Mesenchymal stem cell (in vitro differentiated cells and primary cell): ENCODE measurements around the gene BCAP29.
"Not testable (repeated sequence)": the region's sequence is repeated elsewhere in the genome, so short reads cannot be mapped to it uniquely, and the experiment has no call there.

Experiments
- DNase-seq: peaks from one replicate; pipeline ENCODE4 v3.0.0-alpha.2; 2013
- H2AFZ ChIP-seq: one replicate; pipeline ENCODE4 v1.6.1; 2013; ENCODE audit warnings: low read depth, mild to moderate bottlenecking, control low read depth, inconsistent platforms, low read length, moderate library complexity
- H2AK5ac ChIP-seq: 2 replicates; pipeline ENCODE4 v1.6.1; 2013; ENCODE audit warnings: low read length, moderate library complexity, mild to moderate bottlenecking, inconsistent platforms; ENCODE audit not compliant: severe bottlenecking
- H2BK120ac ChIP-seq: one replicate; pipeline ENCODE4 v1.6.1; 2013; ENCODE audit warnings: low read depth, mild to moderate bottlenecking, inconsistent platforms, low read length, moderate library complexity
- H2BK12ac ChIP-seq, 2 experiments: one replicate each; pipeline ENCODE4 v1.6.1; 2013; ENCODE audit warnings: inconsistent platforms in 2 of 2, low read length in 2 of 2, mild to moderate bottlenecking in 2 of 2, moderate library complexity in 2 of 2, control low read depth in 1 of 2
- H2BK15ac ChIP-seq: one replicate; pipeline ENCODE4 v1.6.1; 2013; ENCODE audit warnings: mild to moderate bottlenecking, low read depth, inconsistent platforms; ENCODE audit not compliant: poor library complexity, severe bottlenecking
- H2BK5ac ChIP-seq: 2 replicates; pipeline ENCODE4 v1.6.1; 2013; ENCODE audit warnings: low read depth, mild to moderate bottlenecking, low read length, control low read depth, inconsistent platforms; ENCODE audit not compliant: poor library complexity, severe bottlenecking
- H3K14ac ChIP-seq, 2 experiments: one replicate each; pipeline ENCODE4 v1.6.1; 2013; ENCODE audit warnings: inconsistent platforms in 2 of 2, low read length in 2 of 2, control low read depth in 1 of 2, mild to moderate bottlenecking in 1 of 2, moderate library complexity in 1 of 2
- H3K18ac ChIP-seq, 2 experiments: one replicate each; pipeline ENCODE4 v1.6.1; 2013; ENCODE audit warnings: inconsistent platforms in 2 of 2, low read length in 2 of 2, control low read depth in 1 of 2, low read depth in 1 of 2, mild to moderate bottlenecking in 1 of 2
- H3K23ac ChIP-seq, 2 experiments: one replicate each; pipeline ENCODE4 v1.6.1; 2013; ENCODE audit warnings: inconsistent platforms in 2 of 2, low read length in 2 of 2, mild to moderate bottlenecking in 2 of 2, moderate library complexity in 2 of 2, control low read depth in 1 of 2
- H3K27ac ChIP-seq: 2 replicates; pipeline ENCODE4 v1.5.1; 2013; ENCODE audit warnings: mild to moderate bottlenecking, moderate library complexity, low read length, control low read depth, inconsistent platforms; ENCODE audit not compliant: poor library complexity, severe bottlenecking
- H3K27me3 ChIP-seq, 2 experiments: 2 replicates each; pipeline versions ENCODE4 v1.6.1 to v1.7.0; 2013; ENCODE audit warnings: low read length in 2 of 2, mild to moderate bottlenecking in 2 of 2, moderate library complexity in 2 of 2, control low read depth in 1 of 2, inconsistent platforms in 1 of 2; ENCODE audit not compliant: control insufficient read depth in 1 of 2, insufficient read depth in 1 of 2
- H3K36me3 ChIP-seq, 2 experiments: 2 replicates each; pipeline versions ENCODE4 v1.6.1 to v1.7.0; 2013; ENCODE audit warnings: low read length in 2 of 2, control low read depth in 1 of 2, inconsistent platforms in 1 of 2, low read depth in 1 of 2, mild to moderate bottlenecking in 1 of 2; ENCODE audit not compliant: insufficient read depth in 2 of 2, control insufficient read depth in 1 of 2
- H3K4ac ChIP-seq, 2 experiments: one replicate each; pipeline ENCODE4 v1.6.1; 2013; ENCODE audit warnings: inconsistent platforms in 2 of 2, low read length in 2 of 2, mild to moderate bottlenecking in 2 of 2, moderate library complexity in 2 of 2, control low read depth in 1 of 2, low read depth in 1 of 2
- H3K4me1 ChIP-seq: 2 replicates; pipeline ENCODE4 v1.6.1; 2013; ENCODE audit warnings: low read depth, low read length, control low read depth; ENCODE audit not compliant: control insufficient read depth, insufficient read depth
- H3K4me2 ChIP-seq: 2 replicates; pipeline ENCODE4 v1.6.1; 2013; ENCODE audit warnings: low read length, mild to moderate bottlenecking, inconsistent platforms; ENCODE audit not compliant: poor library complexity, severe bottlenecking
- H3K4me3 ChIP-seq, 2 experiments: 2 replicates each; pipeline versions ENCODE4 v1.5.1 to v1.7.0; 2013; ENCODE audit warnings: low read length in 2 of 2, mild to moderate bottlenecking in 2 of 2, control low read depth in 1 of 2, low read depth in 1 of 2; ENCODE audit not compliant: insufficient read depth in 1 of 2
- H3K79me1 ChIP-seq: replicated peaks from 2 replicates; pipeline ENCODE4 v1.6.1; 2013; ENCODE audit warnings: mild to moderate bottlenecking, control low read depth, low read length, inconsistent platforms; ENCODE audit not compliant: poor library complexity, severe bottlenecking
- H3K9ac ChIP-seq: 2 replicates; pipeline ENCODE4 v1.7.0; 2013; ENCODE audit warnings: mild to moderate bottlenecking, low read length, moderate library complexity
- H3K9me3 ChIP-seq: 2 replicates; pipeline ENCODE4 v1.7.0; 2013; ENCODE audit warnings: mild to moderate bottlenecking, low read length; ENCODE audit not compliant: control insufficient read depth
- H4K8ac ChIP-seq: one replicate; pipeline ENCODE4 v1.6.1; 2013; ENCODE audit warnings: inconsistent platforms, mild to moderate bottlenecking, low read length, moderate library complexity
- H4K91ac ChIP-seq: one replicate; pipeline ENCODE4 v1.6.1; 2013; ENCODE audit warnings: mild to moderate bottlenecking, low read length, inconsistent platforms
- WGBS: methylation state at CpG from one replicate; pipeline ENCODE4 v1.1.7; 2013; ENCODE audit warnings: mixed read lengths; 5-methylcytosine and 5-hydroxymethylcytosine counted together

The BCAP29 gene

DNA sequence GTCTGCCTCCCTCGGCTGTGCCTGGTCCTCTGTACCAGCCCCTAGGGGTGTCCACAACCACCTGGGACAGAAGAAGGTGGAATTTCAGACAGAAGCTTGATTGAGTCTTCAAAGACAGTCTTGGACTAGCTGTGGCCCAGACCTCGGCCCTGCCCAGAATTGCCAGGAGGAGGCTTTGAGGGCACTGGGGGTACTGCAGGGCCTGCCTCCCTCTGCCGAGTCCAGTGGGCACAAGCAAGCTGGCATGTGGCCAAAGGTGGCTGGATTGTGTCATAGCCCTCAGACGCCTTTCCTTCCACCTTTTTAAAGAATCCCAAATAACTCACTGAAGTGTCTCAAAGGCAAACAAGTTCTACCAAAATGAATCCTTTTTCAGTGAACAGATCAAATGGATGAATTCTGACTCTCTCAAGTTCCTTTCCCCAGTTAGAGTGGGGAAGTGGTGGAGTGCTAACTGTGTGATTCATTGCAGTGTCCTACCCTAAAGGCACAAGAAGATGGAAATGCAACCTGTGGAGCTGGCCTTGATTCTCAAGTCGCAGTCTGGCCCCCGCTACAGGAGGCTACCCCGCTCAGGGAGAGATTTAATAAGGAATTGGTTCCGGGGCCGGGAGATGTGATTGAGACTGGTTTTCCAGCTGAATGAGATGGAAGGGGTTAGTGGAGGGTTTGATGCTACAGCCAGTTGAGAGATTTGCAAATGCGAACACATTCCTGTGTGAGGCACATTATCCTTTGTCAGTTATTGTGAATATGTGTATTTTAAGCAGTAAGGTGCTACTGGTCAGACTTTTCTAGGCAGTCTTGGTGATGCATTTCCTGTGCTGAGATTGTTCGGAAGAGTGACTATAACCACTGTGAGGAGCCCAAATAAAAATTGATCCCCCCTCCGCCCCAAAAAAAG, 51.8 kb downstream of the BCAP29 start:
- no peak overlapping the region for H3K4ac ChIP-seq
- no peak overlapping the region for H2AK5ac ChIP-seq
- H2BK5ac ChIP-seq = no peak overlapping the region
- WGBS = 96% methylated on average over 12 of the region's 12 CpGs
- no peak overlapping the region for H3K18ac ChIP-seq
- DNase-seq = no peak
- no peak overlapping the region for H4K91ac ChIP-seq
- no peak overlapping the region for H3K4me3 ChIP-seq
- no peak overlapping the region for H2BK15ac ChIP-seq
- H3K36me3 ChIP-seq = peaks cover 0 to 13% of the 10 kb centered on the region in 2 experiments
- no peak overlapping the region for H3K4me2 ChIP-seq
- H3K9me3 ChIP-seq = no peaks in the 10 kb centered on the region
- no peak overlapping the region for H3K27ac ChIP-seq
- H4K8ac ChIP-seq = no peak overlapping the region
- H2BK12ac ChIP-seq = no peak overlapping the region
- H3K27me3 ChIP-seq = no peaks in the 10 kb centered on the region
- no peak overlapping the region for H3K14ac ChIP-seq
- no peaks in the 10 kb centered on the region for H3K4me1 ChIP-seq
- H3K9ac ChIP-seq = no peak overlapping the region
- no peak overlapping the region for H2AFZ ChIP-seq
- H2BK120ac ChIP-seq = no peak overlapping the region
- H3K79me1 ChIP-seq = no peaks in the 10 kb centered on the region
- H3K23ac ChIP-seq = no peak overlapping the region

DNA sequence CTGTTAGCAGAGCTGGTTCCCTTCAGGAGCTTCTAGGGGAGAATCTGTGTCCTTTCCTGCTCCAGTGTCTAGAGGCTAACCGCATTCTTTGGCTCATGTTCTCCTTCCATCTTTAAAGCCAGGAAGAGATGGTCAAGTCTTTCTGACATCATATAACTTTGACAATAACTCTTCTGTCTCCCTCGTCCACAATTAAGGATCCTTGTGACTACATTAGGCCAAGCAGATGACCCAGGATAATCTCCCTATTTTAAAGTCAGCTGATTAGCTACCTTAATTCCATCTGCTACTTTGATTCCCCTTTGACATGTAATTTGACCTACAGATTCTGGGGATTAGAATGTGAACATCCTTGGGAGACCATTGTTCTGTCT, 52.4 kb downstream of the BCAP29 start:
- Histone ChIP-seq H4K8ac (no peak overlapping the region), H3K36me3 (peaks cover 0 to 13% of the 10 kb centered on the region in 2 experiments), H3K27ac (no peak overlapping the region), H2AFZ (no peak overlapping the region), H3K4me2 (no peak overlapping the region), H3K18ac (no peak overlapping the region), H2BK12ac (no peak overlapping the region), H2BK5ac (no peak overlapping the region), H3K4me1 (no peaks in the 10 kb centered on the region), H2BK15ac (no peak overlapping the region), H3K23ac (no peak overlapping the region), H3K4ac (no peak overlapping the region), H2BK120ac (no peak overlapping the region), H3K9me3 (no peaks in the 10 kb centered on the region), H4K91ac (no peak overlapping the region), H3K4me3 (no peak overlapping the region), H3K9ac (no peak overlapping the region), H3K14ac (no peak overlapping the region), H3K27me3 (no peaks in the 10 kb centered on the region), H2AK5ac (no peak overlapping the region), H3K79me1 (no peaks in the 10 kb centered on the region)
- DNase-seq = no peak
- WGBS = 95% methylated on average over 2 of the region's 2 CpGs

DNA sequence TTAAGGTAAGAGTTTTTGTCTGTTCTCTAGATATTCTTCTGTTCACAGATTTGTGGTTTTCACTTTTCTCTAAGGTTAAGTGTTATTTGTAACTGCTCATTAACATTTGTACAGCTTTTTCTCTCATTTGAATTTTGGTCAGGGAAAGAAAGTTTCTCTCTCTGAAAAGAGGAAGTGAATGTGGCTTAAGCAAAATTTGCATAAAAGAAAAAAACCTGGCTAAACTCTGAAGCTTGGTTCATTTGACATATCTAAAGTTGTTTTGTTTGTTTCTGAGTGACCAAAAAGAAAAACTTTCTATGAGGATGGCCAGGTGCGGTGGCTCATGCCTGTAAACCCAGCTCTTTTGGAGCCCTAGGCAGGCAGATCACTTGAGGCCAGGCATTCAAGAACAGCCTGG, 58.5 kb downstream of the BCAP29 start:
- H2BK12ac ChIP-seq = no peak overlapping the region
- H3K36me3 ChIP-seq = no peaks in the 10 kb centered on the region
- H4K91ac ChIP-seq = no peak overlapping the region
- no peak overlapping the region for H2AFZ ChIP-seq
- H3K4me3 ChIP-seq = no peak overlapping the region
- H3K4ac ChIP-seq = no peak overlapping the region
- no peak overlapping the region for H2AK5ac ChIP-seq
- H4K8ac ChIP-seq = no peak overlapping the region
- no peak overlapping the region for H3K4me2 ChIP-seq
- no peak overlapping the region for H2BK120ac ChIP-seq
- no peak overlapping the region for H3K9ac ChIP-seq
- peaks cover 0 to 4% of the 10 kb centered on the region in 2 experiments for H3K27me3 ChIP-seq
- no peak overlapping the region for H2BK5ac ChIP-seq
- no peaks in the 10 kb centered on the region for H3K4me1 ChIP-seq
- DNase-seq = no peak
- no peaks in the 10 kb centered on the region for H3K9me3 ChIP-seq
- no peak overlapping the region for H3K18ac ChIP-seq
- H3K14ac ChIP-seq = no peak overlapping the region
- H3K23ac ChIP-seq = no peak overlapping the region
- H3K27ac ChIP-seq = no peak overlapping the region
- WGBS = 100% methylated on average over 1 of the region's 1 CpG
- no peaks in the 10 kb centered on the region for H3K79me1 ChIP-seq
- no peak overlapping the region for H2BK15ac ChIP-seq

DNA sequence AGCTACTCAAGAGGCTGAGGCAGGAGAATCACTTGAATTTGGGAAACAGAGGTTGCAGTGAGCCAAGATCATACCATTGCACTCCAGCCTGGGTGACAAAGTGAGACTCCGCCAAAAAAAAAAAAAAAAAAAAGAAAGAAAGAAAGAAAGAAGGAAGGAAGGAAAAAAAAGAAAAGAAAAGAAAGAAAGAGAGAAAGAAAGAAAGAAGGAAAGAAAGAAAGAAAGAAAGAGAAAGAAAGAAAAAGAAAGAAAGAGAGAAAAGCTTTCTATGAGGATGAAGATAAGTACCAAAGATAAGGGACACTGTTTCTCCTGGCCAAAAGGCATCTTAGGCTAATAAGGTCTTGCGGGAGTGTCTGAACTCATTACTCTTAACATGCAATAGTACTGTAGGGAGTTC, 59.0 kb downstream of the BCAP29 start:
- H3K4me3 ChIP-seq, H3K27me3 ChIP-seq, H3K4me1 ChIP-seq: not testable (repeated sequence)

More for the DNA sequence above, 59.0 kb downstream of the BCAP29 start:
- H4K8ac ChIP-seq, H2BK5ac ChIP-seq, H3K23ac ChIP-seq, H4K91ac ChIP-seq, H3K36me3 ChIP-seq, H2AK5ac ChIP-seq, H3K27ac ChIP-seq, DNase-seq, H3K79me1 ChIP-seq, H2AFZ ChIP-seq, H2BK120ac ChIP-seq, H3K4me2 ChIP-seq, H3K9me3 ChIP-seq, H3K18ac ChIP-seq, H2BK12ac ChIP-seq, H3K4ac ChIP-seq, H2BK15ac ChIP-seq, H3K9ac ChIP-seq, H3K14ac ChIP-seq: not testable (repeated sequence)
- WGBS = 91% methylated on average over 1 of the region's 2 CpGs
